Lung microvascular endothelial cell (primary cell): Measurements from ENCODE around the gene CRACR2A. TPM values are rescaled to one million over a fixed set of nuclear protein-coding genes. Genes with fewer than 3 reads are reported as not detected.

ENCODE experiments used
- DNase-seq, 2 donors: peaks; one replicate each; pipeline versions ENCODE4 v3.0.0 to v3.0.0-alpha.2; 2010; ENCODE audit warnings: low read depth in 2 of 2
- total RNA-seq: library from RNA; depleted of rRNA; stranded (reverse); fragments of >200 nt; gene quantifications from 2 replicates; pipeline ENCODE4 v1.2.1, GENCODE V29; 2014

The CRACR2A gene
- total RNA-seq, 1 donor from 2014 or later, result 13.9 TPM

- peak; percentile 48 to 64 for DNase-seq
Observed at GRCh38 chr12:3655328-3655900, 97.5 kb downstream of the CRACR2A start.

- peak in 1 of 2 donors; percentile 44 for DNase-seq
Observed at GRCh38 chr12:3651585-3652424, 101.1 kb downstream of the CRACR2A start.

GRCh38 chr12:3647504-3647903, 105.4 kb downstream of the CRACR2A start:
- DNase-seq, result peak in 1 of 2 donors; percentile 70

- DNase-seq, result peak in 1 of 2 donors; percentile 82
Observed at GRCh38 chr12:3646561-3647241, 106.2 kb downstream of the CRACR2A start.

GRCh38 chr12:3645091-3645490, 107.8 kb downstream of the CRACR2A start:
- no peak for DNase-seq

- DNase-seq, result peak in 1 of 2 donors; percentile 46
Observed at GRCh38 chr12:3644104-3644503, 108.8 kb downstream of the CRACR2A start.

- DNase-seq, result peak; percentile 49 to 90
Observed at GRCh38 chr12:3641428-3642018, 111.4 kb downstream of the CRACR2A start.

- DNase-seq, result peak in 1 of 2 donors; percentile 49
Observed at GRCh38 chr12:3636328-3636727, 116.6 kb downstream of the CRACR2A start.

GRCh38 chr12:3634348-3634747, 118.6 kb downstream of the CRACR2A start:
- no peak for DNase-seq

- DNase-seq, result no peak
Observed at GRCh38 chr12:3633396-3633795, 119.5 kb downstream of the CRACR2A start.

GRCh38 chr12:3632754-3633153, 120.2 kb downstream of the CRACR2A start:
- no peak for DNase-seq

- no peak for DNase-seq
Observed at GRCh38 chr12:3632256-3632655, 120.7 kb downstream of the CRACR2A start.

GRCh38 chr12:3631759-3632158, 121.2 kb downstream of the CRACR2A start:
- DNase-seq, result no peak

GRCh38 chr12:3631272-3631637, 121.7 kb downstream of the CRACR2A start:
- DNase-seq, result no peak

GRCh38 chr12:3630621-3631271, 122.2 kb downstream of the CRACR2A start:
- peak in 1 of 2 donors; percentile 49 for DNase-seq

- DNase-seq, result no peak
Observed at GRCh38 chr12:3630111-3630510, 122.8 kb downstream of the CRACR2A start.

- no peak for DNase-seq
Observed at GRCh38 chr12:3629057-3629830, 123.7 kb downstream of the CRACR2A start.

GRCh38 chr12:3628629-3629028, 124.3 kb downstream of the CRACR2A start:
- no peak for DNase-seq

- DNase-seq, result no peak
Observed at GRCh38 chr12:3627336-3627735, 125.6 kb downstream of the CRACR2A start.

GRCh38 chr12:3624273-3624672, 128.6 kb downstream of the CRACR2A start:
- DNase-seq, result no peak
